Gastroesophageal sphincter (tissue), 3 donors: ENCODE data around the gene COPZ1.

Experiments
- CTCF ChIP-seq, 4 experiments: fragments of 200-600 bp in 2 of 4; fragments of 450-650 bp in 2 of 4; sonication (generic) in 1 of 4; IDR thresholded peaks; one replicate each; pipeline ENCODE4 v1.5.1; 2017 to 2019; ENCODE audit warnings: antibody characterized with exemption in 4 of 4, mild to moderate bottlenecking in 2 of 4, moderate library complexity in 2 of 4
- EP300 ChIP-seq: sonication (generic); formaldehyde crosslinking; IDR thresholded peaks from one replicate; pipeline ENCODE4 v1.6.1; 2017; ENCODE audit warnings: antibody characterized with exemption, mild to moderate bottlenecking
- POLR2A ChIP-seq, 2 donors: fragments of 450-650 bp; IDR thresholded peaks; one replicate each; pipeline ENCODE4 v1.6.1; 2017; ENCODE audit warnings: antibody characterized with exemption in 2 of 2, mild to moderate bottlenecking in 2 of 2, moderate library complexity in 1 of 2

- TF ChIP-seq CTCF (IDR thresholded peaks at IDR 0.05) (no peak), POLR2A (IDR thresholded peaks at IDR 0.05) (no peak), EP300 (no peak)
Observed at GRCh38 chr12:54300732-54301427, 24.1 kb upstream of the COPZ1 start, which contains the start of gene NFE2.
